MM.1S (cell line): ENCODE results near the gene CDC42EP5.
A peak's percentile ranks its signal among the peaks of the same experiment; 100 is the strongest.

Source experiments
- DNase-seq: peaks from one replicate; pipeline ENCODE4 v3.0.0-alpha.2; 2015
- H2AFZ ChIP-seq: fragments of 300-600 bp; sonication (generic); 2 replicates; pipeline ENCODE4 v1.6.0; 2016; ENCODE audit warnings: antibody characterized with exemption, low read length
- H3F3A ChIP-seq: fragments of 300-600 bp; sonication (generic); 2 replicates; pipeline ENCODE4 v1.6.1; 2016; ENCODE audit warnings: mild to moderate bottlenecking, antibody characterized with exemption, low read length, moderate library complexity, mixed read lengths; ENCODE audit not compliant: insufficient read depth
- H3K27ac ChIP-seq: fragments of 300-600 bp; sonication (generic); 2 replicates; pipeline ENCODE4 v1.5.1; 2016; ENCODE audit warnings: mild to moderate bottlenecking, low read length
- H3K27me3 ChIP-seq: fragments of 300-600 bp; sonication (generic); replicated peaks from 2 replicates; pipeline ENCODE4 v1.6.0; 2016; ENCODE audit warnings: low read length; ENCODE audit not compliant: insufficient read depth
- H3K36me3 ChIP-seq: fragments of 300-600 bp; sonication (generic); replicated peaks from 2 replicates; pipeline ENCODE4 v1.6.1; 2016; ENCODE audit warnings: mild to moderate bottlenecking, low read length, mixed read lengths; ENCODE audit not compliant: insufficient read depth
- H3K4me1 ChIP-seq: fragments of 300-600 bp; sonication (generic); 2 replicates; pipeline ENCODE4 v1.6.1; 2016; ENCODE audit warnings: low read length, mixed read lengths
- H3K4me2 ChIP-seq: fragments of 300-600 bp; sonication (generic); 2 replicates; pipeline ENCODE4 v1.6.0; 2016; ENCODE audit warnings: low read depth, low read length
- H3K4me3 ChIP-seq: fragments of 300-600 bp; sonication (generic); 2 replicates; pipeline ENCODE4 v1.5.1; 2016; ENCODE audit warnings: low read length, mixed read lengths
- H3K79me2 ChIP-seq: fragments of 300-600 bp; sonication (generic); 2 replicates; pipeline ENCODE4 v1.6.1; 2016; ENCODE audit warnings: mixed run types, low read length, mixed read lengths
- H3K9ac ChIP-seq: fragments of 300-600 bp; sonication (generic); 2 replicates; pipeline ENCODE4 v1.6.1; 2016; ENCODE audit warnings: low read length, mixed read lengths
- H3K9me2 ChIP-seq: fragments of 300-600 bp; sonication (generic); replicated peaks from 2 replicates; pipeline ENCODE4 v1.6.1; 2016; ENCODE audit warnings: mild to moderate bottlenecking, low read length, mixed read lengths; ENCODE audit not compliant: insufficient read depth
- H3K9me3 ChIP-seq: fragments of 300-600 bp; sonication (generic); replicated peaks from 2 replicates; pipeline ENCODE4 v1.6.1; 2016; ENCODE audit warnings: mild to moderate bottlenecking, low read length, mixed read lengths; ENCODE audit not compliant: insufficient read depth
- H4K20me1 ChIP-seq: fragments of 300-600 bp; sonication (generic); 2 replicates; pipeline ENCODE4 v1.6.1; 2016; ENCODE audit warnings: mild to moderate bottlenecking, low read length, moderate library complexity, mixed read lengths; ENCODE audit not compliant: insufficient read depth
- CTCF ChIP-seq: fragments of 300-600 bp; sonication (generic); IDR thresholded peaks from 2 replicates; pipeline ENCODE4 v1.5.1; 2016; ENCODE audit warnings: antibody characterized with exemption, low read length, mixed read lengths
- EZH2 ChIP-seq: fragments of 300-600 bp; sonication (generic); optimal IDR thresholded peaks from 2 replicates; pipeline ENCODE3; 2017; ENCODE audit warnings: low read depth, mild to moderate bottlenecking, antibody characterized with exemption, low read length, mixed read lengths
- EZH2phosphoT487 ChIP-seq: fragments of 300-600 bp; sonication (generic); IDR thresholded peaks from 2 replicates; pipeline ENCODE4 v1.6.1; 2018; ENCODE audit warnings: antibody characterized with exemption, low read length

The CDC42EP5 gene

GRCh38 chr19:54484451-54484850 lies 11.4 kb upstream of the CDC42EP5 start:
- Histone ChIP-seq H4K20me1 (no peaks in the 10 kb centered on the region), H3K79me2 (no peaks in the 10 kb centered on the region), H3K27ac (no peak overlapping the region), H2AFZ (no peak overlapping the region), H3K9me2 (no peaks in the 10 kb centered on the region), H3K27me3 (peaks cover 87% of the 10 kb centered on the region), H3K4me2 (no peak overlapping the region), H3F3A (no peaks in the 10 kb centered on the region), H3K9ac (no peak overlapping the region), H3K4me1 (no peaks in the 10 kb centered on the region), H3K4me3 (no peak overlapping the region), H3K36me3 (no peaks in the 10 kb centered on the region), H3K9me3 (no peaks in the 10 kb centered on the region)
- no peak for DNase-seq
- TF ChIP-seq CTCF (no peak), EZH2phosphoT487 (no peak), EZH2 (no peak)

- Histone ChIP-seq H3K79me2 (no peaks in the 10 kb centered on the region), H2AFZ (no peak overlapping the region), H3K9me3 (no peaks in the 10 kb centered on the region), H3K4me1 (no peaks in the 10 kb centered on the region), H3K4me2 (no peak overlapping the region), H3K9ac (no peak overlapping the region), H3K27ac (no peak overlapping the region), H3K27me3 (peaks cover 82% of the 10 kb centered on the region), H3K36me3 (no peaks in the 10 kb centered on the region), H3K4me3 (no peak overlapping the region), H3K9me2 (no peaks in the 10 kb centered on the region), H4K20me1 (no peaks in the 10 kb centered on the region), H3F3A (no peaks in the 10 kb centered on the region)
- DNase-seq = no peak
- no peak for TF ChIP-seq EZH2phosphoT487
- TF ChIP-seq CTCF = no peak
- no peak for TF ChIP-seq EZH2
Measured at GRCh38 chr19:54482889-54483288, 9.8 kb upstream of the CDC42EP5 start.

DNA sequence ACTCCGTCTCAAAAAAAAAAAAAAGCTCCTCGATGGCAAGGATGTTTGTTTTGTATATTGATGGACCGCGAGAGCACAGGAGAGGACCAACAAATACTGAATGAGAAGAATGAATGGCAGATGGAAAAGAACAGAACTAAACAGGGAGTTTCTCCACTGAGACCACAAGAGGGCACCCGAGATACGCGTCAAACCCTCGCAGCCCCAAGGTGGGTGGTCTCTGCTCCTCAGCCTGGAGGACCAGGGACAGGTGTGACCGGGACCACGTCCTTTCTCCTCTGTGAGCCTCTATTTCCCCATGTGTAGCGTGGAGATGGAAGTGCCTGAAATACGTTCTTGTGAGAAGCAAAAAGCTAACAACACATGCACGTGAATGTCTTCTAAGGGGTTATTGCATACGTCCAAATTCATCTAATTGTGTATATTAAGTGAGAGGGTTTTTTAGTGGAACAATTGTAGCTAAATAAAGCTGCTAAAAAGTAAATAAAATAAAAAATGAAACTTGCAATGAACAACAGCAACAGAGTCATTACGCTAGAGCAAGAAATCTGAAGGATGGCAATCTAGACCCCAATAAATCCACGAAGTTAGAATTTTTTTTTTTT lies 8.3 kb upstream of the CDC42EP5 start:
- H3F3A ChIP-seq = no peaks in the 10 kb centered on the region
- no peaks in the 10 kb centered on the region for H3K4me1 ChIP-seq
- H3K27me3 ChIP-seq = peaks cover 85% of the 10 kb centered on the region
- no peaks in the 10 kb centered on the region for H3K9me2 ChIP-seq
- H3K4me3 ChIP-seq = no peak overlapping the region
- peak; percentile 50 for DNase-seq
- no peak overlapping the region for H2AFZ ChIP-seq
- H4K20me1 ChIP-seq = no peaks in the 10 kb centered on the region
- TF ChIP-seq EZH2 = no peak
- peak; percentile 69 for TF ChIP-seq CTCF
- no peak overlapping the region for H3K4me2 ChIP-seq
- no peak overlapping the region for H3K27ac ChIP-seq
- H3K9ac ChIP-seq = no peak overlapping the region
- H3K9me3 ChIP-seq = no peaks in the 10 kb centered on the region
- H3K79me2 ChIP-seq = no peaks in the 10 kb centered on the region
- no peaks in the 10 kb centered on the region for H3K36me3 ChIP-seq
